Effector memory CD8-positive, alpha-beta T cell (primary cell): Measurements from ENCODE around the gene NTN1.

Source experiments
- ATAC-seq: fragments of 150-1000 bp; cut with Tn5 transposase; replicated peaks from 2 replicates; pipeline ENCODE4 v1.10.0; 2021; ENCODE audit warnings: mild to moderate bottlenecking, moderate library complexity
- DNase-seq, 3 experiments: peaks; one replicate each; pipeline ENCODE4 v3.0.0; 2021
- H3K27ac Mint-ChIP-seq, 2 donors: one replicate each; pipeline ENCODE4 v1.8.0; 2022; ENCODE audit warnings: mild to moderate bottlenecking in 2 of 2, mixed read lengths in 2 of 2, moderate library complexity in 2 of 2
- H3K27me3 Mint-ChIP-seq, 2 donors: one replicate each; pipeline ENCODE4 v1.8.0; 2022; ENCODE audit warnings: mixed read lengths in 2 of 2
- H3K36me3 Mint-ChIP-seq: one replicate; pipeline ENCODE4 v1.8.0; 2022; ENCODE audit warnings: mild to moderate bottlenecking, moderate library complexity, mixed read lengths; ENCODE audit not compliant: insufficient read depth
- H3K4me1 Mint-ChIP-seq, 2 donors: one replicate each; pipeline ENCODE4 v1.8.0; 2022; ENCODE audit warnings: low read depth in 2 of 2, mixed read lengths in 2 of 2
- H3K4me3 Mint-ChIP-seq, 2 donors: one replicate each; pipeline ENCODE4 v1.8.0; 2022; ENCODE audit warnings: mild to moderate bottlenecking in 2 of 2, mixed read lengths in 2 of 2, moderate library complexity in 2 of 2
- H3K9me3 Mint-ChIP-seq, 2 donors: one replicate each; pipeline ENCODE4 v1.8.0; 2022; ENCODE audit warnings: mixed read lengths in 2 of 2

NTN1 gene

GRCh38 chr17:9057310-9057709 is 36.0 kb downstream of the NTN1 start:
- no peak overlapping the region for H3K4me3 Mint-ChIP-seq
- peaks cover 0 to 2% of the 10 kb centered on the region in 2 donors for H3K9me3 Mint-ChIP-seq
- H3K27me3 Mint-ChIP-seq, result peaks cover 50 to 60% of the 10 kb centered on the region in 2 donors
- no peak overlapping the region for H3K27ac Mint-ChIP-seq
- ATAC-seq (no peak), DNase-seq (no peak)
- H3K36me3 Mint-ChIP-seq, result peaks cover 3% of the 10 kb centered on the region
- H3K4me1 Mint-ChIP-seq, result no peaks in the 10 kb centered on the region

GRCh38 chr17:9062399-9062902 is 41.1 kb downstream of the NTN1 start:
- H3K9me3 Mint-ChIP-seq, result no peaks in the 10 kb centered on the region
- no peaks in the 10 kb centered on the region for H3K4me1 Mint-ChIP-seq
- peaks cover 26 to 30% of the 10 kb centered on the region in 2 donors for H3K27me3 Mint-ChIP-seq
- no peak for ATAC-seq
- H3K4me3 Mint-ChIP-seq, result no peak overlapping the region
- no peak for DNase-seq
- no peak overlapping the region for H3K27ac Mint-ChIP-seq
- no peaks in the 10 kb centered on the region for H3K36me3 Mint-ChIP-seq

GRCh38 chr17:9064311-9064834 is 43.1 kb downstream of the NTN1 start:
- DNase-seq, result no peak
- ATAC-seq, result no peak
- no peaks in the 10 kb centered on the region for H3K9me3 Mint-ChIP-seq
- H3K36me3 Mint-ChIP-seq, result no peaks in the 10 kb centered on the region
- no peak overlapping the region for H3K27ac Mint-ChIP-seq
- H3K4me3 Mint-ChIP-seq, result no peak overlapping the region
- peaks cover 30 to 39% of the 10 kb centered on the region in 2 donors for H3K27me3 Mint-ChIP-seq
- H3K4me1 Mint-ChIP-seq, result no peaks in the 10 kb centered on the region

GRCh38 chr17:9071016-9071415 is 49.7 kb downstream of the NTN1 start:
- Mint-ChIP-seq H3K27me3 (peaks cover 24 to 60% of the 10 kb centered on the region in 2 donors), H3K4me3 (no peak overlapping the region), H3K36me3 (no peaks in the 10 kb centered on the region), H3K27ac (no peak overlapping the region), H3K9me3 (no peaks in the 10 kb centered on the region), H3K4me1 (no peaks in the 10 kb centered on the region)
- no peak for ATAC-seq
- DNase-seq, result no peak

GRCh38 chr17:9071811-9072498 is 50.6 kb downstream of the NTN1 start:
- ATAC-seq (no peak), DNase-seq (no peak)
- no peak overlapping the region for H3K4me3 Mint-ChIP-seq
- no peaks in the 10 kb centered on the region for H3K36me3 Mint-ChIP-seq
- peaks cover 24 to 60% of the 10 kb centered on the region in 2 donors for H3K27me3 Mint-ChIP-seq
- H3K27ac Mint-ChIP-seq, result no peak overlapping the region
- H3K9me3 Mint-ChIP-seq, result no peaks in the 10 kb centered on the region
- no peaks in the 10 kb centered on the region for H3K4me1 Mint-ChIP-seq

- no peak overlapping the region for H3K27ac Mint-ChIP-seq
- ATAC-seq (no peak), DNase-seq (no peak)
- H3K9me3 Mint-ChIP-seq, result no peaks in the 10 kb centered on the region
- H3K27me3 Mint-ChIP-seq, result peaks cover 24 to 58% of the 10 kb centered on the region in 2 donors
- no peak overlapping the region for H3K4me3 Mint-ChIP-seq
- H3K4me1 Mint-ChIP-seq, result peaks cover 0 to 5% of the 10 kb centered on the region in 2 donors
- H3K36me3 Mint-ChIP-seq, result no peaks in the 10 kb centered on the region
These were observed 51.5 kb downstream of the NTN1 start for GRCh38 chr17:9072696-9073339.

GRCh38 chr17:9074131-9074530 is 52.8 kb downstream of the NTN1 start:
- no peak for ATAC-seq

GRCh38 chr17:9079461-9080103 is 58.3 kb downstream of the NTN1 start:
- ATAC-seq (peak; percentile 39), DNase-seq (peak in 1 of 3 experiments; percentile 3)
- H3K27ac Mint-ChIP-seq, result peak overlapping the region; percentile 69 to 85
- H3K4me1 Mint-ChIP-seq, result peaks cover 9 to 21% of the 10 kb centered on the region in 2 donors
- H3K4me3 Mint-ChIP-seq, result no peak overlapping the region
- no peaks in the 10 kb centered on the region for H3K27me3 Mint-ChIP-seq
- no peaks in the 10 kb centered on the region for H3K36me3 Mint-ChIP-seq
- peaks cover 0 to 3% of the 10 kb centered on the region in 2 donors for H3K9me3 Mint-ChIP-seq

More at GRCh38 chr17:9074131-9074530, 52.8 kb downstream of the NTN1 start:
- H3K9me3 Mint-ChIP-seq, result no peaks in the 10 kb centered on the region
- no peak overlapping the region for H3K27ac Mint-ChIP-seq
- H3K4me3 Mint-ChIP-seq, result no peak overlapping the region
- H3K36me3 Mint-ChIP-seq, result no peaks in the 10 kb centered on the region
- DNase-seq, result no peak
- H3K4me1 Mint-ChIP-seq, result peaks cover 5 to 14% of the 10 kb centered on the region in 2 donors
- H3K27me3 Mint-ChIP-seq, result peaks cover 18 to 45% of the 10 kb centered on the region in 2 donors

- ATAC-seq (no peak), DNase-seq (no peak)
- Mint-ChIP-seq H3K9me3 (peaks cover 0 to 3% of the 10 kb centered on the region in 2 donors), H3K27me3 (no peaks in the 10 kb centered on the region), H3K4me1 (peaks cover 9 to 21% of the 10 kb centered on the region in 2 donors), H3K36me3 (no peaks in the 10 kb centered on the region), H3K27ac (peak overlapping the region; percentile 69 to 85), H3K4me3 (no peak overlapping the region)
These were observed 59.1 kb downstream of the NTN1 start for GRCh38 chr17:9080296-9080914.

- Mint-ChIP-seq H3K27me3 (no peaks in the 10 kb centered on the region), H3K9me3 (peaks cover 0 to 3% of the 10 kb centered on the region in 2 donors), H3K36me3 (no peaks in the 10 kb centered on the region), H3K27ac (peak overlapping the region in 1 of 2 donors; percentile 85), H3K4me1 (peaks cover 9 to 21% of the 10 kb centered on the region in 2 donors), H3K4me3 (no peak overlapping the region)
- ATAC-seq (no peak), DNase-seq (no peak)
These were observed 59.7 kb downstream of the NTN1 start for GRCh38 chr17:9080983-9081382.

GRCh38 chr17:9086577-9086976 is 65.3 kb downstream of the NTN1 start:
- Mint-ChIP-seq H3K4me1 (no peaks in the 10 kb centered on the region), H3K27me3 (peaks cover 16 to 17% of the 10 kb centered on the region in 2 donors), H3K36me3 (no peaks in the 10 kb centered on the region), H3K9me3 (no peaks in the 10 kb centered on the region), H3K4me3 (no peak overlapping the region), H3K27ac (no peak overlapping the region)
- no peak for ATAC-seq
- DNase-seq, result no peak

GRCh38 chr17:9087921-9088320 is 66.6 kb downstream of the NTN1 start:
- no peaks in the 10 kb centered on the region for H3K4me1 Mint-ChIP-seq
- H3K9me3 Mint-ChIP-seq, result no peaks in the 10 kb centered on the region
- peaks cover 20 to 22% of the 10 kb centered on the region in 2 donors for H3K27me3 Mint-ChIP-seq
- no peaks in the 10 kb centered on the region for H3K36me3 Mint-ChIP-seq
- H3K27ac Mint-ChIP-seq, result no peak overlapping the region
- DNase-seq (no peak), ATAC-seq (no peak)
- no peak overlapping the region for H3K4me3 Mint-ChIP-seq

GRCh38 chr17:9090641-9091096 is 69.4 kb downstream of the NTN1 start:
- Mint-ChIP-seq H3K4me1 (no peaks in the 10 kb centered on the region), H3K27ac (no peak overlapping the region), H3K36me3 (no peaks in the 10 kb centered on the region), H3K9me3 (no peaks in the 10 kb centered on the region), H3K27me3 (peaks cover 21 to 22% of the 10 kb centered on the region in 2 donors), H3K4me3 (no peak overlapping the region)
- no peak for ATAC-seq
- no peak for DNase-seq
